ENCODE results near the gene RASD2. TPM values are rescaled to one million over a fixed set of nuclear protein-coding genes. Genes with fewer than 3 reads are reported as not detected.

RASD2 gene
- total and polyA plus RNA-seq, 4 donors: 0.14 to 1.1 (median 0.44) TPM

- Histone ChIP-seq H3K27me3 (ENCODE audit: control insufficient read depth in 3 of 3, insufficient read depth in 3 of 3, low read length in 2 of 3) (peaks cover 0 to 3% (median 0%) of the 10 kb centered on the region in 3 donors), H3K36me3 (ENCODE audit: control insufficient read depth in 4 of 4, insufficient read depth in 4 of 4, low read length in 4 of 4) (no peaks in the 10 kb centered on the region), H3K9me3 (ENCODE audit: control insufficient read depth in 4 of 4, insufficient read depth in 3 of 4, low read length in 3 of 4) (peaks cover 0 to 2% (median 0%) of the 10 kb centered on the region in 4 donors), H3K27ac (ENCODE audit: low read depth in 1 of 2, low read length in 1 of 2) (no peak overlapping the region), H3K9ac (ENCODE audit: insufficient read depth in 1 of 2, low read length in 2 of 2) (no peak overlapping the region), H3K4me1 (ENCODE audit: control insufficient read depth in 5 of 5, insufficient read depth in 5 of 5, low read length in 5 of 5) (peaks cover 0 to 21% (median 0%) of the 10 kb centered on the region in 5 donors), H3K4me3 (no peak overlapping the region)
- no peak for DNase-seq
- no peak for ATAC-seq (ENCODE audit: insufficient read depth, low FRiP score)
- 72 to 84% methylated on average over 8 of the region's 8 CpGs for WGBS, 2 donors
- no peak for TF ChIP-seq CTCF (IDR thresholded peaks at IDR 0.05; ENCODE audit: control extremely low read depth, extremely low read depth)
Measured at GRCh38 chr22:35517769-35518530, 22.7 kb upstream of the RASD2 start.

GRCh38 chr22:35518811-35519210 is 21.8 kb upstream of the RASD2 start:
- Histone ChIP-seq H3K9ac (ENCODE audit: insufficient read depth in 1 of 2, low read length in 2 of 2) (no peak overlapping the region), H3K36me3 (ENCODE audit: control insufficient read depth in 4 of 4, insufficient read depth in 4 of 4, low read length in 4 of 4) (no peaks in the 10 kb centered on the region), H3K4me3 (no peak overlapping the region), H3K27me3 (ENCODE audit: control insufficient read depth in 3 of 3, insufficient read depth in 3 of 3, low read length in 2 of 3) (peaks cover 0 to 3% (median 0%) of the 10 kb centered on the region in 3 donors), H3K9me3 (ENCODE audit: control insufficient read depth in 4 of 4, insufficient read depth in 3 of 4, low read length in 3 of 4) (no peaks in the 10 kb centered on the region), H3K4me1 (ENCODE audit: control insufficient read depth in 5 of 5, insufficient read depth in 5 of 5, low read length in 5 of 5) (peaks cover 0 to 21% (median 3%) of the 10 kb centered on the region in 5 donors), H3K27ac (ENCODE audit: low read depth in 1 of 2, low read length in 1 of 2) (no peak overlapping the region)
- WGBS, 2 donors: 75 to 83% methylated on average over 7 of the region's 7 CpGs
- no peak for TF ChIP-seq CTCF (IDR thresholded peaks at IDR 0.05; ENCODE audit: control extremely low read depth, extremely low read depth)
- DNase-seq (no peak), ATAC-seq (ENCODE audit: insufficient read depth, low FRiP score) (no peak)

GRCh38 chr22:35519306-35520000 is 21.2 kb upstream of the RASD2 start:
- Histone ChIP-seq H3K36me3 (ENCODE audit: control insufficient read depth in 4 of 4, insufficient read depth in 4 of 4, low read length in 4 of 4) (no peaks in the 10 kb centered on the region), H3K9me3 (ENCODE audit: control insufficient read depth in 4 of 4, insufficient read depth in 3 of 4, low read length in 3 of 4) (no peaks in the 10 kb centered on the region), H3K4me3 (no peak overlapping the region), H3K9ac (ENCODE audit: insufficient read depth in 1 of 2, low read length in 2 of 2) (no peak overlapping the region), H3K27ac (ENCODE audit: low read depth in 1 of 2, low read length in 1 of 2) (no peak overlapping the region), H3K4me1 (ENCODE audit: control insufficient read depth in 5 of 5, insufficient read depth in 5 of 5, low read length in 5 of 5) (peaks cover 0 to 21% (median 3%) of the 10 kb centered on the region in 5 donors), H3K27me3 (ENCODE audit: control insufficient read depth in 3 of 3, insufficient read depth in 3 of 3, low read length in 2 of 3) (peaks cover 0 to 3% (median 0%) of the 10 kb centered on the region in 3 donors)
- no peak for TF ChIP-seq CTCF (IDR thresholded peaks at IDR 0.05; ENCODE audit: control extremely low read depth, extremely low read depth)
- no peak for ATAC-seq (ENCODE audit: insufficient read depth, low FRiP score)
- WGBS, 2 donors: 86 to 89% methylated on average over 9 of the region's 9 CpGs
- no peak for DNase-seq
